Spinal cord (tissue), 10 donors: ENCODE results near the gene MACROD2. TPM values are rescaled to one million over a fixed set of nuclear protein-coding genes. Genes with fewer than 3 reads are reported as not detected.
A peak's percentile ranks its signal among the peaks of the same experiment; 100 is the strongest.

Experiments
- DNase-seq, 6 donors: peaks; one replicate each; pipeline versions ENCODE4 v3.0.0 to v3.0.0-alpha.2; 2013 to 2015; ENCODE audit warnings: low spot score in 6 of 6, low read depth in 4 of 6
- H3K27ac ChIP-seq: one replicate; pipeline ENCODE4 v1.5.1; 2013; ENCODE audit warnings: low read depth, low read length, control low read depth
- H3K27me3 ChIP-seq: one replicate; pipeline ENCODE4 v1.6.1; 2013; ENCODE audit warnings: low read length; ENCODE audit not compliant: control insufficient read depth, insufficient read depth
- H3K36me3 ChIP-seq: one replicate; pipeline ENCODE4 v1.6.1; 2013; ENCODE audit warnings: low read length; ENCODE audit not compliant: control insufficient read depth, insufficient read depth
- H3K4me1 ChIP-seq: one replicate; pipeline ENCODE4 v1.6.1; 2013; ENCODE audit warnings: low read length; ENCODE audit not compliant: control insufficient read depth, insufficient read depth
- H3K4me3 ChIP-seq: one replicate; pipeline ENCODE4 v1.5.1; 2013; ENCODE audit warnings: low read depth, low read length, control low read depth
- H3K9me3 ChIP-seq: one replicate; pipeline ENCODE4 v1.6.1; 2013; ENCODE audit warnings: low read length; ENCODE audit not compliant: control insufficient read depth, insufficient read depth
- WGBS: methylation state at CpG from one replicate; pipeline ENCODE4 v1.1.5; 2013; ENCODE audit warnings: missing lambda C conversion rate; ENCODE audit not compliant: insufficient coverage; 5-methylcytosine and 5-hydroxymethylcytosine counted together
- polyA plus RNA-seq, 2 donors: library from polyadenylated mRNA; unstranded; fragments of 120-200 nt; gene quantifications; one replicate each; pipeline ENCODE4 v1.2.1, GENCODE V29; 2013; ENCODE audit not compliant: insufficient read length in 2 of 2
- total RNA-seq, 2 donors: library from RNA; depleted of rRNA in 1 of 2; stranded (reverse); fragments of 120-200 nt in 1 of 2; fragments of >200 nt in 1 of 2; gene quantifications; one replicate each; pipeline versions ENCODE4 v1.2.3 to v1.2.4, GENCODE V29; 2013 to 2014
- donor health status: healthy.

The MACROD2 gene
- total and polyA plus RNA-seq, 4 donors: 16.2 to 34.0 (median 23.6) TPM

DNA sequence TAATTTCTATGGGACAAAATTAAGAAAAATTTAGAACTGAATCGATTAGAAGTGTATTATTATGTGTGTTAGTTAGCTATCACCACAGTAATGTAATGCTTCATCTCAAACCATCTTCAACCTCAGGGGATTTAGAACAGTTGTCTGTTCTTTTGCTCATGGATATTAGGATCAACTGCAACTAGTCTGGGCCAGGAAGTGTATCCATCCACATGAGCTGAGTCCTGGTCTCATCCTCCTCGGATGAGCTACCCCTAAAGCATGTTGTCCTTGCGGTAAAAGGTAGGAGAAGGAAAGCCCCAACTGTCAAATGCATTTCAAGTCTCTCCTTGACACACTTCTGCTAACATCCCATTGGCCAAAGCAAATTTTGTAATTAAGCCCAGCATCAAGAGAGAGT, 2040.3 kb downstream of the MACROD2 start:
- no peak for DNase-seq
- Histone ChIP-seq H3K27ac (no peak overlapping the region), H3K4me1 (no peaks in the 10 kb centered on the region), H3K36me3 (no peaks in the 10 kb centered on the region), H3K4me3 (no peak overlapping the region), H3K9me3 (no peaks in the 10 kb centered on the region), H3K27me3 (no peaks in the 10 kb centered on the region)
- WGBS: no CpG with 5 or more reads among the region's 3 CpGs

DNA sequence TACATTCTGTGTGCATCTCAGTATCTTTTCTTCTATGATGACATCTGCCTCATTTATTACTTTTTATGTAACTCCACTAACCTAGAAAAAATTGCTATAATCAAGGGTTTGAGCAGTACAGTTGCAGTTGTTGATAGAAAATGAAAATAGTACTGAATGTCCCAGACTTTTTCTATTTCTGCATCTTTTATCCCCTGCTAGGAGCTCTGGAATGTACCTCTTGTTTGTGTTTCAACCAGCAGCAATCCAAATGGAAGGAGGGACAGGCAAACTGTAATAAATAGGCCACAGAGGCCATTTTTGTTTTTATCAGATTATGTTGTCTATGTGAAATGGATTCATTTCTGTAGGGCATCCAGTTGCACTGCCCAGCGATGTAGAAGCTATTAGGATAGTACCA, 2041.0 kb downstream of the MACROD2 start:
- Histone ChIP-seq H3K36me3 (no peaks in the 10 kb centered on the region), H3K4me3 (no peak overlapping the region), H3K4me1 (no peaks in the 10 kb centered on the region), H3K27me3 (no peaks in the 10 kb centered on the region), H3K9me3 (no peaks in the 10 kb centered on the region), H3K27ac (no peak overlapping the region)
- WGBS: no CpG with 5 or more reads among the region's 1 CpG
- DNase-seq: no peak

DNA sequence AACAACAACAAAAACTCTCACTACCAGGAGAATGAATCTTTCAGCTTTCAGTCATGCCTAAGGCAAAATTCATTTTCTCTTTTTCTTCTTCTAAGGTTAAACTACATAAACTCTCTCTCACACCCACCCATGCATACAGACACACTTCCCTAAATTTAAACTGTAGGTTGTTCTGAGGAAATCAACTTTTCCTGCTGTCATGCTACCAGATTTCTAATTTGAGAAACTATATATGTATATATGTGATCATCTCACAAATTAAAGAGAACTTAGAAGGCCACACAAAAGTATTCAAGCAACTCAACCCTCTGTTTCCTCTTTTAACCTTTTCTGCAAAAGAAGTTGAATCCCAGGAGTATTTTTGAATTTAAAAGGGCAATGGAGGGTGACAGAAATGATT, 2045.4 kb downstream of the MACROD2 start:
- Histone ChIP-seq H3K27ac (no peak overlapping the region), H3K9me3 (no peaks in the 10 kb centered on the region), H3K4me1 (no peaks in the 10 kb centered on the region), H3K4me3 (no peak overlapping the region), H3K36me3 (no peaks in the 10 kb centered on the region), H3K27me3 (no peaks in the 10 kb centered on the region)
- DNase-seq: no peak

DNA sequence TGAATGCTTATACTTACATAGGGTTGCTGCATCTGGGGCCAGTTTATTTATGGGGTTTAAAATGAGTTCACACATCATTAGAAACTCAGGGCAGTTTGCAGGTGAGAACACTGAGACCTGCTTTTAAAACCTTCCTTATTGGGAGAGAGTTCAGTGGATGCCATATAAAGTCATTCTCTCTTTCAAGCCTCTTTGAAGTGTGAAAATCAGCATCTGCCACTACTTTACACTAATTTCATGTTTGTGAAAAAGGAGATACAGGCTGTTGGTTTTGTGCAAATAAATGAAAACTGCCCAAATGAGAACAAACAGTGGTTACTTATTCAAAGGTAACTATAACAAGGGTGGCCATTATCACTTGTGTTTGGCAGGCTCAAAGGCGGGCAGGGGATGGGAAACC, 2047.4 kb downstream of the MACROD2 start:
- WGBS: no CpG with 5 or more reads among the region's 1 CpG
- H3K9me3 ChIP-seq: no peaks in the 10 kb centered on the region
- no peak overlapping the region for H3K4me3 ChIP-seq
- DNase-seq: peak in 1 of 6 donors; percentile 30
- no peak overlapping the region for H3K27ac ChIP-seq
- H3K4me1 ChIP-seq: no peaks in the 10 kb centered on the region
- H3K27me3 ChIP-seq: no peaks in the 10 kb centered on the region
- H3K36me3 ChIP-seq: no peaks in the 10 kb centered on the region

DNA sequence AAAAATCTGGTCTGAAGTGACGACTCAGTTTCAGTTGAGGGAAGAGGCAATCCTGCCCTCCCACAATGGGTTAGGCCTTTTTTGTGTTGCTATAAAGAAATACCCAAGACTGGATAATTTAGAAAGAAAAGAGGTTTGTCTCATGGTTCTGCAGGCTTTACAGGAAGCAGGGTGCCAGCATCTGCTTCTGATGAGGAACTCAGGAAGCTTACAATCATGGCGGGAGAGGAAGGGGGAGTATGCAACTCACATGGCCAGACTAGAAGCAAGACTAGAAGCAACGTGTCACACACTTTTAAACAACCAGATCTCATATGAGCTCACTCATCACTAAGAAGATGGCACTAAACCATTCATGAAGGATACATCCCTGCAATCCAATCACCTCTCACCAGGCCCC, 2048.6 kb downstream of the MACROD2 start:
- Histone ChIP-seq H3K4me1 (no peaks in the 10 kb centered on the region), H3K27ac (no peak overlapping the region), H3K27me3 (no peaks in the 10 kb centered on the region), H3K36me3 (no peaks in the 10 kb centered on the region), H3K4me3 (no peak overlapping the region), H3K9me3 (no peaks in the 10 kb centered on the region)
- no CpG with 5 or more reads among the region's 3 CpGs for WGBS
- DNase-seq: no peak

DNA sequence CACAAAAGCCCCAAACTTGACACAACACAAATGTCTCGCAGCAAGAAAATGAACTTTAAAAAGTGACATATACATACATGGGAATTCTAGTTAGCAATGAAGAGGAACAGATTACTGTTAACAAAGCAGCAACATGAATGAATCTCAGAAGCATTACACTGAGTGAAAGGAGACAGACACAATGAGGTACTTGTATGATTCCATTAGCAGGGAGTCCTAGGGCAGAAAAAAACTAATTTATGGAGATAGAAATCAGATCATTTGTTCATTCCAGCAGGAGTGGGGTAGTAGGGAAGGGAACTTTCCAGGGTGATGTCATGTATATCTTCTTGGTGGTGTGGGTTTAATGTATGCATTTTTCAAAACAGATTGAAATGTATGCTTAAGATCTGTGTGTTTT, 2053.6 kb downstream of the MACROD2 start:
- no peaks in the 10 kb centered on the region for H3K9me3 ChIP-seq
- no peak overlapping the region for H3K27ac ChIP-seq
- no peaks in the 10 kb centered on the region for H3K4me1 ChIP-seq
- H3K27me3 ChIP-seq: no peaks in the 10 kb centered on the region
- no peaks in the 10 kb centered on the region for H3K36me3 ChIP-seq
- no CpG with 5 or more reads among the region's 1 CpG for WGBS
- DNase-seq: no peak
- no peak overlapping the region for H3K4me3 ChIP-seq

DNA sequence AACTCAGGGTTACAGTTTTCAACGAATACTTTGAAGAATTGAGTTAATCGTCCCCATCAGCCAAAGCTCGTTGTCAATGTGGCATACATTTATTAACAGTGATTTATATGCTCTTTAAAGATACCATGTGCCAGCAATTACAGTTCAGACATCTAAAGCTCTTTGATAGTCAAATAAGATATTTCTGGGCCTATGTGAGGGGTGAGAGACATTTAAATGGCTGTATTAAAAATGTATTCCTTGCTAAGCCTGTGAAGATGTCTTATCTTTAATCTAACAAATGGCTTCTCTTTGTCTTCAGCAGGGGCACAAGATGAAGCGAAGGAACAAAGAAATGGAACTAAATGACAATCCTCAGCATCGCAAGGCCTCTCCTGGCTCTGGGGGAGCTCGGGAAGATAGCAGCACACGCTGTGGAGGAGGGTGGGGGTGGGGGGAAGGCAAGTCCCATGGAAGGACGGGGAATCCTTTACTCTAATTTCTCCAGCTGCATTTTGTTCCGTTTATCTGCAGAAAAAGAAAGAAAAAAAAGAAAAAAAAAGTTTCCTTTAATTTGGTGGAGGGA, 2054.3 kb downstream of the MACROD2 start:
- 0% methylated on average over 1 of the region's 9 CpGs for WGBS

DNA sequence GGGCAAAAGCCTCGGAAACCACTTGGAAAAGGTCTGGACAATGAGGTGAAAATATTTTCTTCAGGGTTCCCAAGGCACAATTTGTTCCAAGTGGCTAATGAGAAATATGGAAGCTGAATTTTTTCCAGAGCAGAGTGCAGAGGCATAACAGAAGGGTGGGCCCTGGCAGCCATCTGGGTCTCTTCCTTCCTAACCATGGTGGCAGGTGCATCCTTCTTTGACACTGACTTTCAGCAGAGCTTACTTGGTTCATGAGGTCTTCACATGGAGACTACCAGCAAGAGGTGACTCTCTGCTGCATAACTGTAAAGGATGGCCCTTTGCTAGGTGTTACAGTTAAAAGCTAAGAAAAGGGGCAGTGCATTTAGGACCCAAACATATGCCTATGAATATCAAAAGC, 2055.1 kb downstream of the MACROD2 start:
- H3K27ac ChIP-seq: no peak overlapping the region
- DNase-seq: no peak
- H3K9me3 ChIP-seq: no peaks in the 10 kb centered on the region
- no peak overlapping the region for H3K4me3 ChIP-seq
- H3K36me3 ChIP-seq: no peaks in the 10 kb centered on the region
- no peaks in the 10 kb centered on the region for H3K4me1 ChIP-seq
- H3K27me3 ChIP-seq: no peaks in the 10 kb centered on the region
- 93% methylated on average over 1 of the region's 1 CpG for WGBS

More for the DNA sequence above, 2054.3 kb downstream of the MACROD2 start:
- no peaks in the 10 kb centered on the region for H3K27me3 ChIP-seq
- H3K4me3 ChIP-seq: no peak overlapping the region
- H3K27ac ChIP-seq: no peak overlapping the region
- peak in 1 of 6 donors; percentile 51 for DNase-seq
- no peaks in the 10 kb centered on the region for H3K36me3 ChIP-seq
- H3K9me3 ChIP-seq: no peaks in the 10 kb centered on the region
- H3K4me1 ChIP-seq: no peaks in the 10 kb centered on the region

DNA sequence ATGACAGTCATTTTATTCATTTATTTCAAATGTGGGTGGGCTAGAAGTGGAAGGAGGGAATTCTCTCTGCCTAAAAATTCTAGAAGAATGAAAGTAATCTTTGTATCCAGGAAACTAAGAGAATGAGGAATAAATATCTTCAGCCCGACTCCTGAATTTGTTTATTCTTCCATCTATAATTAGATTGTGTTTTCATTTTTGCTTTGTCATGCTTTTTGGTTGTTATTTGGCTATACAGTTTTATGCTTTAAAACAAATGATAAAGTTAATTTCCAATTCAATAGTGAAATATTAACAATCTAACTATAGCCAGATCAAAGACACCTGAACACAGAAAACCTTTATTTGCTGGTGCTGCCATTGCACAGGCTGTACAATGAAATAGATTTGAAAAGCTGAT, 2056.7 kb downstream of the MACROD2 start:
- H3K4me1 ChIP-seq: no peaks in the 10 kb centered on the region
- WGBS: no CpG with 5 or more reads among the region's 1 CpG
- peak overlapping the region; percentile 12 for H3K27ac ChIP-seq
- H3K27me3 ChIP-seq: no peaks in the 10 kb centered on the region
- no peak for DNase-seq
- no peaks in the 10 kb centered on the region for H3K9me3 ChIP-seq
- H3K36me3 ChIP-seq: no peaks in the 10 kb centered on the region
- H3K4me3 ChIP-seq: no peak overlapping the region

DNA sequence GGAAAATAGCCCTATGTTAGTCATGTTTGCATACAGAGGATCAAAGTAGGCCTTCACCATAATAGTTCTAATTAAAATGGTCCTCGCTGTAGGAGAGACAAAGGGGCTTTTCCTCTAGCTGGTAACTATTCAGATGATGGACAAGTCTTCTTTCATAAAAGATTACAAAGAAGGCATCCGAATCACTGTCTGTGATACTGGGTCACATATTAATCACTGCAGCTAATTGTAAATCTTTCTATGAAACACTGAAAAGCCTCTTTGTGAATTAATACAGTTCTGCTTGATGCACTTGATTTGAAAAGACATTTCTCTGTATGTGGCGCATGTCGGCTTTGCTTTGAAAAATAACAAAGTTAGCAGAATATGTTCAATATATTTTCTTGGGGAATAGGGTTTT, 2057.1 kb downstream of the MACROD2 start:
- Histone ChIP-seq H3K27me3 (no peaks in the 10 kb centered on the region), H3K27ac (peak overlapping the region; percentile 44), H3K9me3 (no peaks in the 10 kb centered on the region), H3K4me3 (no peak overlapping the region), H3K4me1 (no peaks in the 10 kb centered on the region), H3K36me3 (no peaks in the 10 kb centered on the region)
- peak in 2 of 6 donors; percentile 47 to 53 for DNase-seq
- WGBS: 33% methylated on average over 1 of the region's 4 CpGs
